PC-9 (cell line): ENCODE results near the gene WDR7.

Source experiments
- EZH2 ChIP-seq: fragments of 200-600 bp; sonication (generic); IDR thresholded peaks from 2 replicates; pipeline ENCODE4 v1.8.0; 2017; ENCODE audit warnings: antibody characterized with exemption, low read depth
- TF ChIP-seq, protein P1 (sequence below): fragments of 200-600 bp; sonication (generic); conservative IDR thresholded peaks from 2 replicates; pipeline ENCODE4 v1.6.1; 2017; ENCODE audit warnings: mixed run types, antibody characterized with exemption, mild to moderate bottlenecking, moderate library complexity

GRCh38 chr18:57008001-57008686, 357.0 kb downstream of the WDR7 start:
- TF ChIP-seq EZH2: no peak
- TF ChIP-seq, protein P1, sequence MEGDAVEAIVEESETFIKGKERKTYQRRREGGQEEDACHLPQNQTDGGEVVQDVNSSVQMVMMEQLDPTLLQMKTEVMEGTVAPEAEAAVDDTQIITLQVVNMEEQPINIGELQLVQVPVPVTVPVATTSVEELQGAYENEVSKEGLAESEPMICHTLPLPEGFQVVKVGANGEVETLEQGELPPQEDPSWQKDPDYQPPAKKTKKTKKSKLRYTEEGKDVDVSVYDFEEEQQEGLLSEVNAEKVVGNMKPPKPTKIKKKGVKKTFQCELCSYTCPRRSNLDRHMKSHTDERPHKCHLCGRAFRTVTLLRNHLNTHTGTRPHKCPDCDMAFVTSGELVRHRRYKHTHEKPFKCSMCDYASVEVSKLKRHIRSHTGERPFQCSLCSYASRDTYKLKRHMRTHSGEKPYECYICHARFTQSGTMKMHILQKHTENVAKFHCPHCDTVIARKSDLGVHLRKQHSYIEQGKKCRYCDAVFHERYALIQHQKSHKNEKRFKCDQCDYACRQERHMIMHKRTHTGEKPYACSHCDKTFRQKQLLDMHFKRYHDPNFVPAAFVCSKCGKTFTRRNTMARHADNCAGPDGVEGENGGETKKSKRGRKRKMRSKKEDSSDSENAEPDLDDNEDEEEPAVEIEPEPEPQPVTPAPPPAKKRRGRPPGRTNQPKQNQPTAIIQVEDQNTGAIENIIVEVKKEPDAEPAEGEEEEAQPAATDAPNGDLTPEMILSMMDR: no peak
